DMS79 treated with DMSO at 0.1 percent for 48 hours (cell line): ENCODE data around the gene CDK4.

ENCODE experiments used
- DNase-seq: peaks from one replicate; lab custom pipeline; 2025; lab: John Stamatoyannopoulos, UW

CDK4 gene

GRCh38 chr12:57739387-57739786 is 12.7 kb downstream of the CDK4 start:
- DNase-seq = peak; percentile 26

GRCh38 chr12:57738661-57739237 is 13.4 kb downstream of the CDK4 start, which contains the start of gene AGAP2:
TSS of gene AGAP2 (minus strand) at chr12:57738742. CDS start at chr12:57738246, 496 bp downstream.
- DNase-seq = peak; percentile 43

GRCh38 chr12:57737467-57738460 is 14.3 kb downstream of the CDK4 start:
- DNase-seq = no peak

GRCh38 chr12:57736741-57737466 is 15.2 kb downstream of the CDK4 start:
- no peak for DNase-seq

- DNase-seq = no peak
These were observed 16.0 kb downstream of the CDK4 start for GRCh38 chr12:57735952-57736740.

- DNase-seq = peak; percentile 17
These were observed 16.8 kb downstream of the CDK4 start for GRCh38 chr12:57735198-57735855.

- no peak for DNase-seq
These were observed 17.5 kb downstream of the CDK4 start for GRCh38 chr12:57734591-57734990.

- DNase-seq = no peak
These were observed 18.2 kb downstream of the CDK4 start for GRCh38 chr12:57733928-57734327.

GRCh38 chr12:57732726-57733593 is 19.1 kb downstream of the CDK4 start:
- no peak for DNase-seq

- no peak for DNase-seq
These were observed 19.8 kb downstream of the CDK4 start for GRCh38 chr12:57732270-57732669.

- no peak for DNase-seq
These were observed 20.6 kb downstream of the CDK4 start for GRCh38 chr12:57731411-57732080.

- DNase-seq = no peak
These were observed 21.6 kb downstream of the CDK4 start for GRCh38 chr12:57730336-57731067.

GRCh38 chr12:57729321-57729844 is 22.7 kb downstream of the CDK4 start:
- no peak for DNase-seq

GRCh38 chr12:57727758-57728395 is 24.2 kb downstream of the CDK4 start:
- DNase-seq = no peak

- peak; percentile 17 for DNase-seq
These were observed 25.0 kb downstream of the CDK4 start for GRCh38 chr12:57726884-57727757.

GRCh38 chr12:57726151-57726883 is 25.8 kb downstream of the CDK4 start:
- peak; percentile 63 for DNase-seq

- DNase-seq = no peak
These were observed 26.3 kb downstream of the CDK4 start for GRCh38 chr12:57725851-57726150.
